Naive thymus-derived CD4-positive, alpha-beta T cell (primary cell): ENCODE results near the gene OR14K1. TPM values are rescaled to one million over a fixed set of nuclear protein-coding genes. Genes with fewer than 3 reads are reported as not detected.
"Not testable (repeated sequence)": the region's sequence is repeated elsewhere in the genome, so short reads cannot be mapped to it uniquely, and the experiment has no call there.

ENCODE experiments used
- ATAC-seq: fragments of 150-1000 bp; cut with Tn5 transposase; 2 replicates; pipeline ENCODE4 v1.10.0; 2021; ENCODE audit warnings: mild to moderate bottlenecking, moderate library complexity
- CTCF ChIA-PET: fragments of 350-600 bp; sonication (Branson Sonifier 250); formaldehyde crosslinking; loops from one replicate; lab custom pipeline; 2021; ENCODE audit warnings: antibody characterized with exemption; lab: Charles Lee
- POLR2A ChIA-PET: fragments of 350-600 bp; sonication (Branson Sonifier 250); formaldehyde crosslinking; loops from one replicate; lab custom pipeline; 2021; ENCODE audit warnings: antibody characterized with exemption, inconsistent platforms; lab: Charles Lee
- DNase-seq, 9 donors: peaks; one replicate each; pipeline versions ENCODE4 v3.0.0 to v3.0.0-alpha.2; 2020 to 2022; ENCODE audit warnings: mixed read lengths in 1 of 9
- H3K27ac ChIP-seq: one replicate; pipeline ENCODE4 v1.7.0; 2013; ENCODE audit warnings: mild to moderate bottlenecking, low read depth, low read length, moderate library complexity
- H3K27me3 ChIP-seq, 2 donors: one replicate each; pipeline ENCODE4 v1.7.0; 2013; ENCODE audit warnings: low read length in 2 of 2, mild to moderate bottlenecking in 2 of 2, moderate library complexity in 2 of 2; ENCODE audit not compliant: control insufficient read depth in 2 of 2, insufficient read depth in 2 of 2
- H3K36me3 ChIP-seq, 3 experiments: 1 replicate in 2 of 3; 2 replicates in 1 of 3; pipeline ENCODE4 v1.7.0; 2013; ENCODE audit warnings: low read length in 3 of 3, mild to moderate bottlenecking in 3 of 3, moderate library complexity in 1 of 3; ENCODE audit not compliant: insufficient read depth in 3 of 3, control insufficient read depth in 2 of 3
- H3K4me1 ChIP-seq, 2 donors: one replicate each; pipeline ENCODE4 v1.7.0; 2013; ENCODE audit warnings: low read length in 2 of 2, mild to moderate bottlenecking in 2 of 2, moderate library complexity in 1 of 2; ENCODE audit not compliant: control insufficient read depth in 2 of 2, insufficient read depth in 2 of 2
- H3K4me3 ChIP-seq: 2 replicates; pipeline ENCODE4 v1.7.0; 2013; ENCODE audit warnings: mild to moderate bottlenecking, low read length
- H3K9me3 ChIP-seq, 3 experiments: 1 replicate in 2 of 3; 2 replicates in 1 of 3; pipeline ENCODE4 v1.7.0; 2013; ENCODE audit warnings: low read length in 3 of 3; ENCODE audit not compliant: control insufficient read depth in 2 of 3
- H3K27ac Mint-ChIP-seq, 9 donors: one replicate each; pipeline ENCODE4 v1.8.0; 2020 to 2022; ENCODE audit warnings: mixed read lengths in 9 of 9, mild to moderate bottlenecking in 8 of 9, moderate library complexity in 5 of 9, inconsistent platforms in 2 of 9
- H3K27me3 Mint-ChIP-seq, 5 donors: one replicate each; pipeline ENCODE4 v1.8.0; 2021 to 2022; ENCODE audit warnings: mixed read lengths in 5 of 5, mild to moderate bottlenecking in 1 of 5
- H3K36me3 Mint-ChIP-seq, 5 donors: one replicate each; pipeline ENCODE4 v1.8.0; 2020 to 2022; ENCODE audit warnings: mixed read lengths in 5 of 5, mild to moderate bottlenecking in 3 of 5, inconsistent platforms in 1 of 5
- H3K4me1 Mint-ChIP-seq, 7 donors: one replicate each; pipeline ENCODE4 v1.8.0; 2020 to 2022; ENCODE audit warnings: mixed read lengths in 7 of 7, mild to moderate bottlenecking in 3 of 7, inconsistent platforms in 1 of 7
- H3K4me3 Mint-ChIP-seq, 10 donors: one replicate each; pipeline ENCODE4 v1.8.0; 2020 to 2022; ENCODE audit warnings: mild to moderate bottlenecking in 10 of 10, mixed read lengths in 10 of 10, moderate library complexity in 6 of 10, inconsistent platforms in 2 of 10
- H3K9me3 Mint-ChIP-seq, 11 donors: one replicate each; pipeline ENCODE4 v1.8.0; 2020 to 2022; ENCODE audit warnings: mixed read lengths in 11 of 11, mild to moderate bottlenecking in 4 of 11, inconsistent platforms in 1 of 11, moderate library complexity in 1 of 11
- intact Hi-C, 2 donors: fragments of 100-400 bp; cut with micrococcal nuclease; formaldehyde crosslinking; loops; one replicate each; pipeline ENCODE4 v1.15.1; 2023
- polyA plus RNA-seq, 2 donors: library from polyadenylated mRNA; unstranded; fragments of 300-500 nt; fragmentation: Illumina TruSeq; gene quantifications; one replicate each; pipeline ENCODE4 v1.2.3, GENCODE V29; 2021
- total RNA-seq, 6 experiments: library from RNA in 5 of 6; stranded (reverse) in 5 of 6; gene quantifications; 1 replicate in 5 of 6; 2 replicates in 1 of 6; pipeline ENCODE4 v1.2.3 and lab custom pipeline; 2021 to 2026

The OR14K1 gene
- not detected for total RNA-seq
- polyA plus RNA-seq = not detected
- not detected for total RNA-seq (lab: John Stamatoyannopoulos, UW)

DNA sequence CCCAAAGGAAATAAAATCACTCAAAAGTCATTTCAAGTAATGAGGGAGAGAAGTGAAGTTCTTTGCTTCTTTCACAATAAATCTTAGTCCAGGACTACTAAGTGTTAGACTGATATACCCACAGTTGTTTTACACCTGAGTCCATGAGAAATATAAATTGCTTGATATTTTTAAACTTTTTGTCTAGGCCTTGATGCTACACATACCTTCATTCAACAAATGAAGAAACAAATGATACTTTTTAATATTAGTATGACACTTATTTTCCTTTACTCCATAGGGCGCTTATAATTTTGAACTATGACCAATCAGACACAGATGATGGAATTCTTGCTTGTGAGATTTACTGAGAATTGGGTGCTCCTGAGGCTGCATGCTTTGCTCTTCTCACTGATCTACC lies at the start of gene OR14K1:
Gene OR14K1 (plus strand): TSS at position 301 of the 400 bp plus-strand sequence. CDS start 0 bp downstream, at position 301.
- no peaks in the 10 kb centered on the region for H3K36me3 Mint-ChIP-seq
- H3K9me3 Mint-ChIP-seq = peaks cover 0 to 3% (median 0%) of the 10 kb centered on the region in 11 donors
- H3K4me1 Mint-ChIP-seq = no peaks in the 10 kb centered on the region
- H3K27me3 Mint-ChIP-seq = peaks cover 0 to 13% (median 5%) of the 10 kb centered on the region in 5 donors
- no peak for DNase-seq
- H3K27me3 ChIP-seq = no peaks in the 10 kb centered on the region
- no peak within 1 kb of the TSS for H3K4me3 ChIP-seq
- H3K27ac Mint-ChIP-seq = no peak within 1 kb of the TSS
- H3K9me3 ChIP-seq = no peaks in the 10 kb centered on the region
- intact Hi-C loops = no loop called here
- ATAC-seq = no peak
- POLR2A ChIA-PET = no interaction called here
- H3K4me1 ChIP-seq = no peaks in the 10 kb centered on the region
- no peak within 1 kb of the TSS for H3K27ac ChIP-seq
- CTCF ChIA-PET = no interaction called here
- no peak within 1 kb of the TSS for H3K4me3 Mint-ChIP-seq
- H3K36me3 ChIP-seq = no peaks in the 10 kb centered on the region

- peaks cover 0 to 8% (median 0%) of the 10 kb centered on the region in 11 donors for H3K9me3 Mint-ChIP-seq
- no peaks in the 10 kb centered on the region for H3K4me1 ChIP-seq
- no peaks in the 10 kb centered on the region for H3K36me3 ChIP-seq
- no peak overlapping the region for H3K4me3 Mint-ChIP-seq
- H3K27ac Mint-ChIP-seq = no peak overlapping the region
- ChIA-PET POLR2A (no interaction called here), CTCF (no interaction called here)
- H3K4me3 ChIP-seq = no peak overlapping the region
- no peaks in the 10 kb centered on the region for H3K27me3 ChIP-seq
- intact Hi-C loops = no loop called here
- DNase-seq (no peak), ATAC-seq (no peak)
- peaks cover 0 to 17% (median 7%) of the 10 kb centered on the region in 5 donors for H3K27me3 Mint-ChIP-seq
- H3K27ac ChIP-seq = no peak overlapping the region
- H3K36me3 Mint-ChIP-seq = peaks cover 0 to 5% (median 0%) of the 10 kb centered on the region in 5 donors
- no peaks in the 10 kb centered on the region for H3K4me1 Mint-ChIP-seq
- H3K9me3 ChIP-seq = no peaks in the 10 kb centered on the region
Observed at GRCh38 chr1:247701338-247701737, 37.1 kb upstream of the OR14K1 start.

GRCh38 chr1:247710681-247711080 lies 27.7 kb upstream of the OR14K1 start:
- H3K27me3 Mint-ChIP-seq, H3K27ac Mint-ChIP-seq, H3K36me3 ChIP-seq, DNase-seq, H3K27ac ChIP-seq, H3K4me1 Mint-ChIP-seq, CTCF ChIA-PET, H3K9me3 Mint-ChIP-seq, POLR2A ChIA-PET, H3K4me3 Mint-ChIP-seq, H3K36me3 Mint-ChIP-seq, H3K9me3 ChIP-seq, intact Hi-C loops, H3K4me3 ChIP-seq, H3K27me3 ChIP-seq, ATAC-seq, H3K4me1 ChIP-seq: not testable (repeated sequence)

DNA sequence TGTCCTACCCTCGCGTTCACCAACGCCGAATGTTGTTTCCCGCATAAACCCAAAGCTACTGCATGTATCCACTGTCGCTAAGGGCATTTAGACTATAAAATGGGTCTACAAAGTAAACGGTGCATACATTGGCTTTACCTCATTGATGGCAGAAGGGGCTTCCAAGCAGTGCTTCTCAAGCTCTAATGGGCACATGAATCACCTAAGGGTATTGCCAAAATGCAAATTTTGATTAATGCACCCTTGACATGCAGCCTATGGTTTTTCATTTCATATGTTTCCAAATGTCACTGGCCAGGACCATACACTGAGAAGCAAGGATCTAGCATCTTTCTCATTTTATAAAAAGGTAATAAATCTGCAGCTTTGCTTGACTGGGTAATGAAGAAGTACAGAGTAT lies 24.7 kb upstream of the OR14K1 start:
- H3K27me3 Mint-ChIP-seq = peaks cover 0 to 7% (median 0%) of the 10 kb centered on the region in 5 donors
- no peaks in the 10 kb centered on the region for H3K36me3 ChIP-seq
- no peak overlapping the region for H3K27ac ChIP-seq
- H3K9me3 Mint-ChIP-seq = peaks cover 0 to 5% (median 0%) of the 10 kb centered on the region in 11 donors
- no peaks in the 10 kb centered on the region for H3K27me3 ChIP-seq
- no peak for DNase-seq
- intact Hi-C loops = no loop called here
- no peaks in the 10 kb centered on the region for H3K9me3 ChIP-seq
- H3K4me1 Mint-ChIP-seq = no peaks in the 10 kb centered on the region
- no peak overlapping the region for H3K27ac Mint-ChIP-seq
- POLR2A ChIA-PET = no interaction called here
- CTCF ChIA-PET = no interaction called here
- no peak for ATAC-seq
- no peaks in the 10 kb centered on the region for H3K4me1 ChIP-seq
- H3K4me3 Mint-ChIP-seq = no peak overlapping the region
- no peaks in the 10 kb centered on the region for H3K36me3 Mint-ChIP-seq
- no peak overlapping the region for H3K4me3 ChIP-seq

DNA sequence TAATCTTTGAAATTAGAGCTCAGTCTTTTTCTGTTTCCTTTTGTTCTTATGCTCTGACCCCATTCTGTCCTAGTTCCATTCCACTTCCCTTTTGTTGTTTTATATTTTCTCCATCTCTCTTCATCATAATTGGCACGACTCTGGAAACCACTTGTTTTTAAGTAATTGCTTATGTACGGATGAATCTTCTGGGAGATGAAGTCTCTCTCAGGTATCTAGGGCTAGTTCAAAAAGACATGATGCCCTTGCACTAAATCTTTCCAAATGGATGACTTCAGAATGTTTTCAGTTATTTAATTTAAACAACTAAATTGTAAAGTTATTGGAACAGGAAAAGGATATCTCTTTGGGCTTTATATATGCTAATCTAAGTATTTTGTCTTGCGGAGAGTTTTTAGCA lies 21.9 kb upstream of the OR14K1 start, which contains the start of gene OR6F1:
Gene OR6F1 (minus strand): TSS at position 101 of the 400 bp plus-strand sequence. CDS start 3,891 bp downstream, outside the sequence.
- no peak within 1 kb of the TSS for H3K4me3 ChIP-seq
- no peaks in the 10 kb centered on the region for H3K27me3 ChIP-seq
- H3K4me1 Mint-ChIP-seq = no peaks in the 10 kb centered on the region
- DNase-seq = no peak
- ChIA-PET POLR2A (no interaction called here), CTCF (no interaction called here)
- H3K9me3 ChIP-seq = peaks cover 0 to 3% (median 0%) of the 10 kb centered on the region in 3 experiments
- no peaks in the 10 kb centered on the region for H3K36me3 ChIP-seq
- no peak for ATAC-seq
- H3K27ac Mint-ChIP-seq = no peak within 1 kb of the TSS
- no peaks in the 10 kb centered on the region for H3K4me1 ChIP-seq
- H3K4me3 Mint-ChIP-seq = no peak within 1 kb of the TSS
- H3K9me3 Mint-ChIP-seq = peaks cover 0 to 16% (median 6%) of the 10 kb centered on the region in 11 donors
- no peak within 1 kb of the TSS for H3K27ac ChIP-seq
- H3K27me3 Mint-ChIP-seq = peaks cover 0 to 7% (median 0%) of the 10 kb centered on the region in 5 donors
- no peaks in the 10 kb centered on the region for H3K36me3 Mint-ChIP-seq
- intact Hi-C loops = no loop called here

DNA sequence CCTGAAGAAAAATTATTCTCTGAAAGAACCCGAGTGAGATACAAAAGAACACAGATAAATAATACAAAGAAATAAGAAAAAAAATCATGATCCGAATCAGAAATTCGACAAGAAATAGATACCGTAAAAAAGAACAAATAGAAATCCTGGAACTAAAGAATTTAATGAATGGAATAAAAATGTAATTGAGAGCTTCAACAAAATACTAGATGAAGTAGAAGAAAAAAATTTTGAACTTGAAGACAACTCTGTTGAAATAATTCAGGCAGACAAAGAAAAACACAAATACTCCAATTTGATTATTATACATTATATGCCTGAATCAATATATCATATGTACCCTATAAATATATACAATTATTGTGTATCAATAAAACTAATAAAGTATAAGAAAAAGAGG lies 17.2 kb upstream of the OR14K1 start:
- Mint-ChIP-seq H3K4me1 (no peaks in the 10 kb centered on the region), H3K9me3 (peaks cover 2 to 27% (median 13%) of the 10 kb centered on the region in 11 donors), H3K4me3 (no peak overlapping the region), H3K27ac (no peak overlapping the region), H3K27me3 (peaks cover 0 to 7% (median 0%) of the 10 kb centered on the region in 5 donors), H3K36me3 (no peaks in the 10 kb centered on the region)
- Histone ChIP-seq H3K4me3 (no peak overlapping the region), H3K4me1 (no peaks in the 10 kb centered on the region), H3K27ac (no peak overlapping the region), H3K27me3 (no peaks in the 10 kb centered on the region), H3K36me3 (no peaks in the 10 kb centered on the region), H3K9me3 (peaks cover 0 to 3% (median 0%) of the 10 kb centered on the region in 3 experiments)
- POLR2A ChIA-PET = no interaction called here
- DNase-seq (no peak), ATAC-seq (no peak)
- CTCF ChIA-PET = no interaction called here
- intact Hi-C loops = no loop called here

DNA sequence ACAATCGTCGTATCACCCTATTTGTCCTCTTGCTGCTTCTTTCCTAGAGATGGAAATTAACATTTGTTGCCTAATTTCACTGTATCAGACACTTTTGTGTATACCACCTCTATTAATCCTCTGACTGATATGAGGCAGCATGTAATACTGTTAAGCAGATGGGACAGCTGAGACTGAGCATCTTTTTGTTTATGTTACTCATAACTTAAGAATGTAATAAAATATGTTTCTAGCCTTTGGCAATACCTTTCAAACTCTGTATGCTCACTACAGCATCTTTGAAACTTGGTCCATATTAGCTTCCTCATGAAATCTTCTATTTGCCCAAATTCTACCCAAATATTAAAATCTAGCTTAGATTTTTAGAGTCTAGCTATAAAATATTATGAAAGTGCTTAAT lies 2.3 kb downstream of the OR14K1 start:
- no peaks in the 10 kb centered on the region for H3K4me1 Mint-ChIP-seq
- no peak overlapping the region for H3K27ac ChIP-seq
- H3K36me3 Mint-ChIP-seq = no peaks in the 10 kb centered on the region
- DNase-seq = no peak
- H3K4me3 Mint-ChIP-seq = no peak overlapping the region
- no peak overlapping the region for H3K4me3 ChIP-seq
- H3K9me3 ChIP-seq = no peaks in the 10 kb centered on the region
- peaks cover 0 to 4% (median 0%) of the 10 kb centered on the region in 11 donors for H3K9me3 Mint-ChIP-seq
- peaks cover 0 to 7% (median 4%) of the 10 kb centered on the region in 5 donors for H3K27me3 Mint-ChIP-seq
- ChIA-PET POLR2A (no interaction called here), CTCF (no interaction called here)
- H3K36me3 ChIP-seq = no peaks in the 10 kb centered on the region
- H3K27me3 ChIP-seq = no peaks in the 10 kb centered on the region
- H3K4me1 ChIP-seq = no peaks in the 10 kb centered on the region
- no peak for ATAC-seq
- intact Hi-C loops = no loop called here
- H3K27ac Mint-ChIP-seq = no peak overlapping the region
